GM12878 (cell line): ENCODE data around the gene MFAP1. TPM values are rescaled to one million over a fixed set of nuclear protein-coding genes. Genes with fewer than 3 reads are reported as not detected.
A peak's percentile ranks its signal among the peaks of the same experiment; 100 is the strongest.

Source experiments
- BHLHE40 ChIP-seq, 2 experiments: fragments of 450-650 bp in 1 of 2; IDR thresholded peaks; 2 replicates each; pipeline ENCODE4 v1.6.1; 2011 to 2017; ENCODE audit warnings: low read depth in 2 of 2, borderline replicate concordance in 1 of 2, improper control_type of control experiment in 1 of 2, low read length in 1 of 2, mild to moderate bottlenecking in 1 of 2
- CBFB ChIP-seq: IDR thresholded peaks from 2 replicates; pipeline ENCODE4 v1.6.1; 2016; ENCODE audit warnings: antibody characterized with exemption, low read depth
- CBX3 ChIP-seq: fragments of 200-600 bp; sonication (generic); IDR thresholded peaks from 2 replicates; pipeline ENCODE4 v1.6.1; 2016; ENCODE audit warnings: low read depth, borderline replicate concordance
- CEBPZ ChIP-seq: fragments of 150-350 bp; IDR thresholded peaks from 2 replicates; pipeline ENCODE4 v1.6.1; 2016; ENCODE audit warnings: low read depth, low read length
- CHD4 ChIP-seq: fragments of 200-600 bp; sonication (generic); IDR thresholded peaks from 2 replicates; pipeline ENCODE4 v1.6.1; 2016; ENCODE audit warnings: mild to moderate bottlenecking
- FOS ChIP-seq: IDR thresholded peaks from 3 replicates; pipeline ENCODE4 v1.6.1; 2011; ENCODE audit warnings: borderline replicate concordance; ENCODE audit not compliant: insufficient read length; ENCODE audit errors: extremely low read depth
- HSF1 ChIP-seq: fragments of 150-350 bp; IDR thresholded peaks from 2 replicates; pipeline ENCODE4 v1.6.1; 2014; ENCODE audit warnings: mild to moderate bottlenecking, low read depth, low read length
- IRF5 ChIP-seq: fragments of 450-650 bp; IDR thresholded peaks from 2 replicates; pipeline ENCODE4 v1.6.1; 2017; ENCODE audit warnings: borderline replicate concordance
- NFXL1 ChIP-seq: fragments of 450-650 bp; IDR thresholded peaks from 2 replicates; pipeline ENCODE4 v1.6.1; 2017; ENCODE audit warnings: antibody characterized with exemption, mild to moderate bottlenecking, borderline replicate concordance
- NFYB ChIP-seq: IDR thresholded peaks from 2 replicates; pipeline ENCODE4 v1.6.1; 2011; ENCODE audit warnings: low read depth, mild to moderate bottlenecking, low read length, improper control_type of control experiment, moderate library complexity; ENCODE audit not compliant: insufficient read depth
- NR2F1 ChIP-seq: fragments of 450-650 bp; conservative IDR thresholded peaks from 2 replicates; pipeline ENCODE4 v1.6.1; 2017; ENCODE audit warnings: mild to moderate bottlenecking
- NRF1 ChIP-seq: conservative IDR thresholded peaks from 2 replicates; pipeline ENCODE4 v1.6.1; 2011; ENCODE audit warnings: mild to moderate bottlenecking, low read depth, low read length, improper control_type of control experiment
- SMAD5 ChIP-seq: IDR thresholded peaks from 2 replicates; pipeline ENCODE4 v1.6.1; 2016; ENCODE audit warnings: antibody characterized with exemption, low read depth
- SUZ12 ChIP-seq: fragments of 200-600 bp; sonication (generic); IDR thresholded peaks from one replicate; pipeline ENCODE4 v1.6.1; 2018; ENCODE audit warnings: antibody characterized with exemption, mild to moderate bottlenecking; ENCODE audit not compliant: unreplicated experiment
- TARDBP ChIP-seq: IDR thresholded peaks from 2 replicates; pipeline ENCODE4 v1.6.1; 2016; ENCODE audit warnings: borderline replicate concordance
- TBL1XR1 ChIP-seq: IDR thresholded peaks from 2 replicates; pipeline ENCODE4 v1.6.1; 2012; ENCODE audit warnings: low read depth, low read length, improper control_type of control experiment
- ZBED1 ChIP-seq: IDR thresholded peaks from 2 replicates; pipeline ENCODE4 v1.6.1; 2016; ENCODE audit warnings: borderline replicate concordance
- ZBTB40 ChIP-seq: fragments of 450-650 bp; IDR thresholded peaks from 2 replicates; pipeline ENCODE4 v1.6.1; 2016; ENCODE audit warnings: mild to moderate bottlenecking, moderate library complexity, borderline replicate concordance
- ZNF274 ChIP-seq: IDR thresholded peaks from one replicate; pipeline ENCODE4 v1.8.0; 2011; ENCODE audit not compliant: insufficient read length, insufficient read depth
- ZZZ3 ChIP-seq: IDR thresholded peaks from 2 replicates; pipeline ENCODE4 v1.6.1; 2011; ENCODE audit warnings: low read depth; ENCODE audit not compliant: control insufficient read depth, insufficient read length
- polyA plus RNA-seq, 11 experiments: library from polyadenylated mRNA; depleted of rRNA in 4 of 11; unstranded in 6 of 11; stranded (reverse) in 5 of 11; fragments of >200 nt; fragmentation: Nextera tagmentation in 4 of 11; fragmentation: Illumina TruSeq in 1 of 11; extraction: Ambion mirVana in 4 of 11; extraction: Trizol in 1 of 11; gene quantifications; 1 replicate in 1 of 11; 2 replicates in 10 of 11; pipeline versions ENCODE4 v1.2.1 to v1.2.3, GENCODE V29; 2011 to 2016; ENCODE audit warnings: inconsistent platforms in 2 of 11, missing spikeins in 2 of 11, low read depth in 1 of 11
- total RNA-seq, 4 experiments: library from RNA; depleted of rRNA in 3 of 4; stranded (reverse); fragments of >200 nt in 3 of 4; fragmentation: Illumina TruSeq in 1 of 4; extraction: Trizol in 1 of 4; gene quantifications; 2 replicates each; pipeline versions ENCODE4 v1.2.1 to v1.2.3, GENCODE V29; 2013 to 2021

Gene MFAP1
- total and polyA plus RNA-seq, 10 of the 15 experiments (the other 5 are each of a cell fraction or from before 2014, with no cell fraction given), result 24.5 to 67.3 (median 47.4) TPM

GRCh38 chr15:43808960-43809678 lies 15.4 kb downstream of the MFAP1 start (continued):
- no peak for TF ChIP-seq CEBPZ
- TF ChIP-seq HSF1, result no peak
- no peak for TF ChIP-seq NFXL1
- no peak for TF ChIP-seq IRF5
- no peak for TF ChIP-seq NFYB
- 0 out of 2 replicates have a peak, but pooled peaks have one; percentile 5 for TF ChIP-seq ZBED1
- no peak for TF ChIP-seq ZBTB40
- TF ChIP-seq SUZ12, result no peak
- TF ChIP-seq ZZZ3, result no peak
- no peak for TF ChIP-seq CBX3
- no peak for TF ChIP-seq TARDBP
- no peak for TF ChIP-seq FOS
- peak; percentile 20; the same call in 1 of the 2 replicates for TF ChIP-seq TBL1XR1
- TF ChIP-seq NRF1, result no peak
- TF ChIP-seq ZNF274, result no peak
- TF ChIP-seq NR2F1, result peak; percentile 95
- peak; percentile 63 to 80; a peak in 3 of 4 replicates for TF ChIP-seq BHLHE40 (IDR thresholded peaks at IDR 0.05; ENCODE audit: borderline replicate concordance in 1 of 2, low read depth in 2 of 2, low read length in 1 of 2)
- no peak for TF ChIP-seq CHD4
- TF ChIP-seq CBFB, result 0 out of 2 replicates have a peak, but pooled peaks have one; percentile 19
- no peak for TF ChIP-seq SMAD5
